Astrocyte (in vitro differentiated cells and primary cell): ENCODE measurements around the gene STK38.

Source experiments
- EZH2 ChIP-seq: IDR thresholded peaks from 2 replicates; pipeline ENCODE4 v1.6.1; 2012; ENCODE audit warnings: mild to moderate bottlenecking, low read length, inconsistent platforms; ENCODE audit not compliant: insufficient read depth
- TF ChIP-seq, protein P1 (sequence below): IDR thresholded peaks from 2 replicates; pipeline ENCODE4 v1.5.1; 2011; ENCODE audit warnings: low read depth, mild to moderate bottlenecking, inconsistent platforms, low read length, moderate library complexity; ENCODE audit not compliant: insufficient read depth

DNA sequence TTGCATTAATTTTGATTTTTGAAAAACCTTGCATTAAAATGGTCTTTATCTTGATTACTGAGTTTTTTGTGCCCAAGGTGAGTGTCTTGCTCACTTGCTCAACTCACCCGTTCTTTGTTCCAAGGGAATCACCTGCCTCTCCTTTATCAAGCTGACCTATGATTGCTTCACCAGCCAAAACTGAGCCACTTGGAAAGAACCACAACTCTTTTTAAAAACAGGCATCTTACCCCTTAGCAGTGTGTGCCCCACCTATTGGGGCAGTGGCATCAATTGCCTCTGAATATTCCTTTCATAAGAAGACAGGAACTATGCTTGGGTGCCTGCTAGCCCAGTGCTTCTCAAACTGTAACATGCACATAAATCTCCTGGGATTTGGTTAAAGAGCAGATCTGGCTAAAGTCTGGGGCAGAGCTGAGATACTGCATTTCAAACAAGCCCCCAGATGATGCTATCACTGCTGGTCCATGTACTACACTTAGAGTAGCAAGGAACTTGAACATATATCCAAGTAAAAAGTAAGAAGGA is 3.3 kb upstream of the STK38 start:
- TF ChIP-seq, protein P1, sequence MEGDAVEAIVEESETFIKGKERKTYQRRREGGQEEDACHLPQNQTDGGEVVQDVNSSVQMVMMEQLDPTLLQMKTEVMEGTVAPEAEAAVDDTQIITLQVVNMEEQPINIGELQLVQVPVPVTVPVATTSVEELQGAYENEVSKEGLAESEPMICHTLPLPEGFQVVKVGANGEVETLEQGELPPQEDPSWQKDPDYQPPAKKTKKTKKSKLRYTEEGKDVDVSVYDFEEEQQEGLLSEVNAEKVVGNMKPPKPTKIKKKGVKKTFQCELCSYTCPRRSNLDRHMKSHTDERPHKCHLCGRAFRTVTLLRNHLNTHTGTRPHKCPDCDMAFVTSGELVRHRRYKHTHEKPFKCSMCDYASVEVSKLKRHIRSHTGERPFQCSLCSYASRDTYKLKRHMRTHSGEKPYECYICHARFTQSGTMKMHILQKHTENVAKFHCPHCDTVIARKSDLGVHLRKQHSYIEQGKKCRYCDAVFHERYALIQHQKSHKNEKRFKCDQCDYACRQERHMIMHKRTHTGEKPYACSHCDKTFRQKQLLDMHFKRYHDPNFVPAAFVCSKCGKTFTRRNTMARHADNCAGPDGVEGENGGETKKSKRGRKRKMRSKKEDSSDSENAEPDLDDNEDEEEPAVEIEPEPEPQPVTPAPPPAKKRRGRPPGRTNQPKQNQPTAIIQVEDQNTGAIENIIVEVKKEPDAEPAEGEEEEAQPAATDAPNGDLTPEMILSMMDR, result no peak
- TF ChIP-seq EZH2, result no peak
